Immature natural killer cell (primary cell): Measurements from ENCODE around the gene RASL10A. TPM values are rescaled to one million over a fixed set of nuclear protein-coding genes. Genes with fewer than 3 reads are reported as not detected.

Source experiments
- DNase-seq, 3 donors: peaks; one replicate each; pipeline ENCODE4 v3.0.0; 2022; ENCODE audit warnings: mixed read lengths in 1 of 3
- H3K27ac Mint-ChIP-seq, 6 donors: one replicate each; pipeline ENCODE4 v1.8.0; 2020; ENCODE audit warnings: mixed read lengths in 6 of 6, mild to moderate bottlenecking in 5 of 6, inconsistent platforms in 4 of 6, moderate library complexity in 3 of 6
- H3K27me3 Mint-ChIP-seq, 3 donors: one replicate each; pipeline ENCODE4 v1.8.0; 2020 to 2021; ENCODE audit warnings: low read depth in 3 of 3, mild to moderate bottlenecking in 3 of 3, mixed read lengths in 3 of 3, moderate library complexity in 3 of 3, inconsistent platforms in 1 of 3
- H3K36me3 Mint-ChIP-seq, 3 donors: one replicate each; pipeline ENCODE4 v1.8.0; 2020; ENCODE audit warnings: mixed read lengths in 3 of 3, inconsistent platforms in 2 of 3, mild to moderate bottlenecking in 2 of 3
- H3K4me1 Mint-ChIP-seq, 2 donors: one replicate each; pipeline ENCODE4 v1.8.0; 2020; ENCODE audit warnings: inconsistent platforms in 2 of 2, mild to moderate bottlenecking in 2 of 2, mixed read lengths in 2 of 2, moderate library complexity in 1 of 2
- H3K4me3 Mint-ChIP-seq, 5 donors: one replicate each; pipeline ENCODE4 v1.8.0; 2020; ENCODE audit warnings: mild to moderate bottlenecking in 5 of 5, mixed read lengths in 5 of 5, inconsistent platforms in 3 of 5, moderate library complexity in 3 of 5
- H3K9me3 Mint-ChIP-seq, 6 donors: one replicate each; pipeline ENCODE4 v1.8.0; 2020; ENCODE audit warnings: mild to moderate bottlenecking in 6 of 6, mixed read lengths in 6 of 6, inconsistent platforms in 4 of 6, moderate library complexity in 3 of 6
- polyA plus RNA-seq, 3 donors: library from polyadenylated mRNA; unstranded; fragments of 300-500 nt; fragmentation: Illumina TruSeq; gene quantifications; one replicate each; pipeline ENCODE4 v1.2.3, GENCODE V29; 2021

The RASL10A gene
- polyA plus RNA-seq, 3 donors from 2014 or later = not detected

DNA sequence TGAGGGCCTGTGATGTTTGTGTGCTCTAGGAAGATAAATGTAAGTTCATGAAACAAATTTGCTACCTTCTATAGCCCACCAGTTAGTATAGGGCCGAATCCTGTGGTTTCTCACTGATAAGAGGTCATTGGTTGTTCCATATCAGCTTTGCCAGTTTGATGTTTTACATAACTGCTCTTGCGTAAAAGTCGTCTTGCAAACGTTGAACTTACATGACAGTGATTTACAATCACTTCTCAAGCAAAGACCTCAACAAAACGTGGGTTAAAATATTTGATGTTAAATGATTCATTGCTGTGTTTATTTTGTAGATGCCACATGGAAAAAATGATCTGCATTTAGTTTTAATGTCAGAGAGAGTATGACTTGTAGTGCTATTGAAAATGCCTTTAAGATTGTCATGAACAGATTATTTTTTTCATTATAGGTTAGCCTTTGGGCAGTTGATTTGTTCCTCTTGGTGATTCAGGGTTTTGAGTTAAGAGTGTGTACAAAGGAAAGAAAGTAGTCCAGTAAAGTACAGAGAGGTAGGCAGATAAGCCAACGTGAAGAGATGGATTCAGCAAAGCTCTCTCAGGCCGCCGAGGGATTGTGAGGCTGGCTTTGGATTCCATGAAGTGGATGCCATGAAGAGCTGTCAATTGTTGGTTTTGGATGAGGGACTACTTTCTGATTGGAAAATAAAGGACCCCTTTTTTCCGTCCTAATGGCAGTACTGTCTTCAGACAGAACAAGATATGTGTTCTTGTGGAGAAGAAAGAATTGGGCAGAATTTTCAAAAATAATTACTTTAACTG lies 44.8 kb downstream of the RASL10A start:
- Mint-ChIP-seq H3K4me3 (peak overlapping the region; percentile 94 to 99 (median 94)), H3K27ac (peak overlapping the region; percentile 86 to 99 (median 95)), H3K36me3 (peaks cover 4 to 40% (median 20%) of the 10 kb centered on the region in 3 donors), H3K27me3 (peaks cover 9% of the 10 kb centered on the region in 3 donors), H3K4me1 (peaks cover 85 to 88% of the 10 kb centered on the region in 2 donors), H3K9me3 (no peaks in the 10 kb centered on the region)
- DNase-seq = no peak

DNA sequence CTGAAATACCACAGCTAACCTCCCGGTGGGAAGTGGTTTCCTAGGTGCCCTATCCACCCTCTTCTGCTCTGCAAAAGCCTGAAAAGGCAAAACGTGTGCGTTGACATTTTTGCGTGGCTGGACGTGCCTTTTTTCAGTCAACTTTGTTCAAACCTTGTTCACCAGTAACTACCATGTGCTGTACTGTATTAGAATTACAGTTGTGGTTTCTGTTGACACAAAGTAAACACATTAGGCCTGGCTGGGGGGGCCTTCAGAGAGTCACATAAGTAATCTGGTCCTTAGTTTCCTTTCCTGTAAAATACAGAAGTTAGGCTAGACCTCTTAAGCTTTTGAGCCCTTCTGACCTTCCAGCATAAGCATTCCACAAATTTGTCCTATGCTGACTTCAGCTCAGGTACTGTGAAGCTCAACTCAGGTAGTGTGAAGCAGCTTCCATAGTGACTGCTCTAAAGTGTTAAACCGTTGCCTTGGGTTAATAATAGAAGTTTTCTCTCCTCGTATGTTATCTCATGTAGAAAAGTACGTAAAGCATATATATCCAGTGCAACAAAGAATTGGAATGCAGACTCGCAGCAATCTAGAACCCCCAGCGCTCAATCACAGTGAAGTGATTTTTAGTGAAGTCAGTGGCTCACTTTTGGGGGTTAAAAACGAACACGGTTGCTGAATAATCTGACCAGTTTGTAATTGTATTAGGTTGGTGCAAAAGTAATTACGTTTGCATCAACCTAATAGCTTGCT lies 45.6 kb downstream of the RASL10A start:
- Mint-ChIP-seq H3K4me3 (peak overlapping the region; percentile 94 to 99 (median 94)), H3K4me1 (peaks cover 78 to 81% of the 10 kb centered on the region in 2 donors), H3K36me3 (peaks cover 4 to 34% (median 19%) of the 10 kb centered on the region in 3 donors), H3K27me3 (peaks cover 9% of the 10 kb centered on the region in 3 donors), H3K9me3 (no peaks in the 10 kb centered on the region), H3K27ac (peak overlapping the region; percentile 92 to 99 (median 95))
- peak in 1 of 3 donors; percentile 13 for DNase-seq

DNA sequence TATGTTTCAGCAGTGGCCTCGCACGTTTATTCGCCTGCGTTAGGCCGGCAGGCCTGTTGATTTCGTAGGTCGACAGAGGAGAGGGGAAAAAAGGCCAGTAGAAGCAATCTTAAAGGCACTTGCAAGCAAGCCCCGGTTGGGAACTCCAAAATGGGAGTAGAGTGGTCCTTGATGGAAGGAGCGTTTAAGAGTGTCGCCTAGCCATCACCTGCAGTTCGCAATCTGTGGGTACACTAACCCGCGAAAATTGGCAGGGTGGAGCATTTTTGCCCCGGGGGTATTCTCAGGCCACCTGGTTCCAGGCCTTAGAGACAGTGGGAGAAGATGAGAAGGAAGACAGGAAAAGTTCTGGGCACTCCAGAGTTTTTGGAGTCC lies 46.3 kb downstream of the RASL10A start:
- Mint-ChIP-seq H3K27me3 (peaks cover 9% of the 10 kb centered on the region in 3 donors), H3K27ac (peak overlapping the region; percentile 92 to 99 (median 95)), H3K4me3 (peak overlapping the region; percentile 94 to 99 (median 94)), H3K36me3 (peaks cover 4 to 27% (median 16%) of the 10 kb centered on the region in 3 donors), H3K4me1 (peaks cover 73 to 74% of the 10 kb centered on the region in 2 donors), H3K9me3 (no peaks in the 10 kb centered on the region)
- no peak for DNase-seq

DNA sequence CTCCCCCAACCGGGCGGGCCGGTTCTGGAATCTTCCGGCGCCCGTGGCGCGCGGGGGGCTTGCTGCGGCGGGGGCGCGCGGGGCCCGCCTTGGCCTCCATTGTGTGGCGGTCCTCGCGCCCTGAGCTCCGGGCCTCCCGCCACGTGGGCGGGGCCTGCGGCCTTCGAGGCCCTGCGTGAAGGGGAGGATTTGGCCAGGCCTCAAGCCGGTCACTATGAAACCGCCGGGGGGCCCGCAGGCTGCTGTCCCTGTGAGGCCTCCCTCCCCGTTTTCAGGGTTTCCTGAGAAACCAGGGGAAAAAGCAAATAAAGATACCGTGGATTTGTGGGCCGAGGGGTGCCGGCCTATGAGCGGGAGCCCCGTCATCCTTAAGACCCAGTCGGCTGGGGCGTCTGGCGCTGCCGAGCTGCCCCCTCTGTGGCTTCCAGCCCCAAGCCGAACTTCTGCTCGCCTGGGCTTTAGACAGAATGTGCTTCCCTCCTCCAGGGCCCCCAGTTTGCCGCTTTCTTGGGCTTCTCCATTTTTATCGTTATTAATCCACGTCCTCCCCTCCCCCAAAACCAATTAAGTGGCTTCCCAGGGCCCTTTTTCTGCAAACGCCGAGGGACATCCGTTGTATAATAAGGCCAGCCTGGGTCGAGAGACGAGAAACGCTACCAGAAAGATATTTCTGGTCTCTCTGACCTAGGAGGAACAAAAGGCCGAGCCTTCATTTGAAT lies 46.8 kb downstream of the RASL10A start:
- DNase-seq = peak; percentile 49 to 54 (median 54)
- peaks cover 9% of the 10 kb centered on the region in 3 donors for H3K27me3 Mint-ChIP-seq
- H3K4me1 Mint-ChIP-seq = peaks cover 67 to 68% of the 10 kb centered on the region in 2 donors
- H3K4me3 Mint-ChIP-seq = peak overlapping the region; percentile 94 to 99 (median 94)
- H3K27ac Mint-ChIP-seq = peak overlapping the region; percentile 95 to 99 (median 96)
- no peaks in the 10 kb centered on the region for H3K9me3 Mint-ChIP-seq
- peaks cover 4 to 21% (median 15%) of the 10 kb centered on the region in 3 donors for H3K36me3 Mint-ChIP-seq

DNA sequence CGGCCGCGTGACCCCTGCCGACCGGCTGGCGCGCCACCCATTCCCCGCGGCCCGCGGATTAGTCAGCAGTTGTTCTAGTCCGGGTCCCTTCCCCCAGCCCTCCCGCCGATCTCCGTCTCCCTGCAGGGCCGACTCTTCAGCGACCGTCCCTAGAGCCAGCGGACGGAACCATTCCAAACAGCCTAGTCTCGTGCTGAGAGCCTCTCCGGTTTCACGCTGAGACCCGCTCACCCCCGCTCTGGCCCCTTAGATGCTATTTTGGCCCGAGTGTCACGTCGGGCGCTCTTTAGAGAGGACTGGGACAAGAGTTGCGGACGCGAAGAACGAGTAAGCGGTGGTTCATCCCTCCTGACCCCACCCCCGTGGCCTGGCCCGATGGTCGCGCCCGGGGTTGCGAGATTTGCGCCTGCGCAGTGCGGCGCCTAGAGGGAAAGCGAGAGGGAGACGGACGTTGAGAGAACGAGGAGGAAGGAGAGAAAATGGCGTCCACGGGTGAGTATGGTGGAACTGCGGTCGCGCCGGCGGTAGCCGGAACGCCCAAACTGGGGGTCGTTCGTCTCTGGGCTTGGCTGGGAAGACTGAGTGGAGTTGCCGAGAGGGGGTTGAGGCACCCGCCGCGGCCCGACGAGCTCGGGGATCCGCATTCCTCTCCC lies 47.5 kb downstream of the RASL10A start, which contains the start of the genes EWSR1 and RHBDD3:
EWSR1 (plus strand) TSS at position 411 of the 653 bp plus-strand sequence; CDS start at position 480, 69 bp downstream.
RHBDD3 (minus strand) TSS at position 124 of the 653 bp plus-strand sequence. CDS start 2,355 bp downstream, outside the sequence.
- Mint-ChIP-seq H3K4me1 (peaks cover 60 to 61% of the 10 kb centered on the region in 2 donors), H3K9me3 (no peaks in the 10 kb centered on the region), H3K4me3 (peak within 1 kb of the TSS; percentile 94 to 99 (median 94)), H3K36me3 (peaks cover 0 to 15% (median 8%) of the 10 kb centered on the region in 3 donors), H3K27ac (peak within 1 kb of the TSS; percentile 95 to 99 (median 96)), H3K27me3 (peaks cover 9% of the 10 kb centered on the region in 3 donors)
- peak; percentile 98 to 99 (median 99) for DNase-seq

DNA sequence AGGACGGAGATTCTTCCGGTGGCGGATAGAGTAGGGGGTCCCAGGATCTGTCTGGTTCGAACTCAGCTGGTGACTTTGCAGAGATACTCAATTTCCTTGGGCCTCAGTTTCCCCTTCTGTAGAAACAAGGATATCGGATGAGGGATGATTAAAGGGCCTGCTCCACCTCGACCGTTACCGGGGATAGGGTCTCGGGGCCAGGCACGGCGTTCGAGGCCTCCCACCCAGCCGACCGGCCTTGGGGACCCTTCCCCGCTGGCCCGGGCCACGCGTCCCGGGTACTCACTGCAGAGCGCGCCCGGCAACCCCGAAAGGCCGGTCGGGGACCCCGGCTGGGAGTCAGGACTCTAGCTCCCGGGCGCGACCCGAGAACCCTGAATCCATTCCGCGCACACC lies 48.0 kb downstream of the RASL10A start:
- H3K27me3 Mint-ChIP-seq = peaks cover 9% of the 10 kb centered on the region in 3 donors
- DNase-seq = no peak
- H3K27ac Mint-ChIP-seq = peak overlapping the region; percentile 39 to 99 (median 96)
- peaks cover 0 to 14% (median 5%) of the 10 kb centered on the region in 3 donors for H3K36me3 Mint-ChIP-seq
- peaks cover 55 to 56% of the 10 kb centered on the region in 2 donors for H3K4me1 Mint-ChIP-seq
- H3K9me3 Mint-ChIP-seq = no peaks in the 10 kb centered on the region
- peak overlapping the region; percentile 94 to 99 (median 94) for H3K4me3 Mint-ChIP-seq

DNA sequence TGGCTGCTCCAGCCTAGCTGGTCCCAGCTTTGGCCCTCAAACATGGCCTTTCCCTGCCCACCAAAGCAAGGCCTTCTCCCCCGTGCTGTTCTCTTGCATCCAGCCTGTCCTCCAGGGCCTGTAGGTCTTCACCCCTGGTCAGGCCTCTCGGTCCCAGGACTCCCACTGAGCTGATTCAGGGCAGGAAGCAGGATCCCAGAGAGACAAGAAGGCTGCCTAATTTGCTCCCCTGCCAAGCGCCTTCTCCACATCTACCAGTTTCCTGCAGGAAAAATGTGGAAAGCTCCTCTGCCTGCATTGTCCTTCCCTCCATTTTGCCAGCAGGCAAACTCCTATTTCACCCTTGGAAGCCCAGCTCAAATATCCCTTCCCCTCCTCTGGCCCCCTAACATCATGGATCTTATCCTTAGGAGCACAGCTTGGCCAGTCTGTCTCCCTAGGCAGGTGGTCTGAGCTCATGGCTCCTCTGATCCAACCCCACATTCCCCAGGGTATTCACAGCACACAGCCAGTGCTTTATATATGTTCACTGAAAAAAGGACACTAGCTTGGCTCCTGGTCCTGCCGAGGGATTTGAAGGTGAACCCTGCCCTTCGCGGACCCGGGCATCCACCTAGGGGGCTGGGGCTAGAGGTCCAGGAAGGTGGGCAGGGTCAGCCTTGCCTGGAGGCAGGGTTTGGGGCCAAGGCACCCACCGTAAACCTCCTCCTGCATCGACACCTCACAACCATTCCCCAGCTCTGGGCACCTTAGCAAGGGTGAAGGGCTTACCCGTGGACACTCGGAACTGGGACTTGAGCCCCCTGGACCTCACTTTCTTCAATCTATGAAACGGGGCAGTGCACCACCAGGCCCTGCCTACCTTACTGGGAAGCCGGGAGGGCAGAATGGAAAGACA lies 48.7 kb downstream of the RASL10A start:
- H3K9me3 Mint-ChIP-seq = no peaks in the 10 kb centered on the region
- peaks cover 0 to 10% (median 5%) of the 10 kb centered on the region in 3 donors for H3K36me3 Mint-ChIP-seq
- H3K27me3 Mint-ChIP-seq = peaks cover 9% of the 10 kb centered on the region in 3 donors
- peak overlapping the region; percentile 39 to 99 (median 80) for H3K27ac Mint-ChIP-seq
- DNase-seq = no peak
- H3K4me3 Mint-ChIP-seq = peak overlapping the region; percentile 94 to 99 (median 94)
- peaks cover 49 to 50% of the 10 kb centered on the region in 2 donors for H3K4me1 Mint-ChIP-seq

DNA sequence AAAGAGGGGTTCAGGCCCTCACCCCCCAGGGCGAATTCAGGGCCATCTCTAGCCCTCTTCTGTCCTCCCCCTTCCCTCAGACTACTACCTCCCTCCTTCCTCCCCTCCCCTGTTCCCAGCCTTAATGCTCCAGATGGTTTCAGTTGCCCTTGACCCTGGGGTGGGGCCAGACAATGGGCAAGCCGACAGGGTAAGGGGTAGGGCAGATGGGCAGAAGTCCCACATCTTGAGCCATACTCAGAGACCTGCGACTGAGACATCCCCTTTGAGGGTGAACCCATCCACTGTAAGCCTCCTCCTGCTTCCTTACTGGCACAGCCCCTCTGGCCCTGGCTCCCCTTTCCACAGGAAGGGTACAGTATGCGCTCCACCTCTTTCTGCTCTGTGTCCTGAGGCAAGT lies 49.6 kb downstream of the RASL10A start:
- Mint-ChIP-seq H3K27ac (no peak overlapping the region), H3K4me1 (peaks cover 40 to 41% of the 10 kb centered on the region in 2 donors), H3K4me3 (no peak overlapping the region), H3K9me3 (no peaks in the 10 kb centered on the region), H3K36me3 (peaks cover 0 to 7% (median 5%) of the 10 kb centered on the region in 3 donors), H3K27me3 (peaks cover 9% of the 10 kb centered on the region in 3 donors)
- no peak for DNase-seq

DNA sequence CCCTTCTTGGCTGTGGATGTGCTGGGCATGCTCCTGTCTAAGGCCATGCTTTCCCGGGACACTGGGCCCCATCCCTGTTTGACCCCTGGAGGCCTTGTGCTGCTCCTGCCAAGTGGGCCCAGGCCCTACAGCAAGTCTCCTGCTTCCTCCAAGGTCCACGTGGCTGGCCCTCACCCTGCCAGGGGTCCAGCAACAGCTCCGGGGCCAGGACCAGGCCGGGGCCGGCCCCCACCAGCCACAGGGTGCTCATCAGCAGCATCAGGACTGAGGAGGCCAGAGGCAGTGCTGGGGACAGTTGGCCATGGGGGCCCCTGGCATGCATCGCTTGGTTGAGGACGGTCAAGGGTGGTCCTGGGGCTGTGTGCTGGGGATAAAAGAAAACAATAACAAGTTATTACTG lies 50.2 kb downstream of the RASL10A start:
- no peak for DNase-seq
- Mint-ChIP-seq H3K36me3 (peaks cover 0 to 5% (median 3%) of the 10 kb centered on the region in 3 donors), H3K27ac (no peak overlapping the region), H3K4me1 (peaks cover 33 to 35% of the 10 kb centered on the region in 2 donors), H3K27me3 (peaks cover 9% of the 10 kb centered on the region in 3 donors), H3K9me3 (no peaks in the 10 kb centered on the region), H3K4me3 (no peak overlapping the region)

DNA sequence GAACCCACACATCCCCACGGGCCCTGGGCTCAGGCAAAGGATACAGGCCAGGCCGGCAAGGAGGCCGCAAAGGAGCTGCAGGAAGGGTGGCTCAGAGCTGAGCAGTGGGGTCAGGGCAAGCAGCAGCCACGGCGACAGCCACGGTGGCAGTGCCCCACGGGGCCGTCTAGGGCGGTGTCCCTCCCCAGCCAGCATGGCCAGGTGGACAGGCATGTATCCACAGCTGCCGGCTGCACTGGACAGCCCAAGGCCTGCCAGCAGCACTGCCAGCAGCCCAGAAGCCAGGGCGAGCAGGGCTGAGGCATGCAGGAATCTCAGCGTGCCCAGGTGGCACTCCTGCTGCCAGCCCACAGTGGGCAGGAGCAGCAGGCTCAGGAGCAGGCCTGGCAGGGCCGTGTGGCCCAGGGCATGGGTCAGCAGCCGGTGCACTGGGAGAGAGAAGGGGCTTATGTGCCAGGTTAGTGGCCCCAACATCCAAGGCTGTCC lies 51.7 kb downstream of the RASL10A start:
- Mint-ChIP-seq H3K27me3 (peaks cover 6 to 8% (median 7%) of the 10 kb centered on the region in 3 donors), H3K9me3 (no peaks in the 10 kb centered on the region), H3K27ac (no peak overlapping the region), H3K4me1 (peaks cover 19 to 20% of the 10 kb centered on the region in 2 donors), H3K4me3 (no peak overlapping the region), H3K36me3 (peaks cover 0 to 5% (median 0%) of the 10 kb centered on the region in 3 donors)
- no peak for DNase-seq
